ENCODE measurements around the gene GLMN. TPM values are rescaled to one million over a fixed set of nuclear protein-coding genes. Genes with fewer than 3 reads are reported as not detected.
A peak's percentile ranks its signal among the peaks of the same experiment; 100 is the strongest.

Gene GLMN, protein sequence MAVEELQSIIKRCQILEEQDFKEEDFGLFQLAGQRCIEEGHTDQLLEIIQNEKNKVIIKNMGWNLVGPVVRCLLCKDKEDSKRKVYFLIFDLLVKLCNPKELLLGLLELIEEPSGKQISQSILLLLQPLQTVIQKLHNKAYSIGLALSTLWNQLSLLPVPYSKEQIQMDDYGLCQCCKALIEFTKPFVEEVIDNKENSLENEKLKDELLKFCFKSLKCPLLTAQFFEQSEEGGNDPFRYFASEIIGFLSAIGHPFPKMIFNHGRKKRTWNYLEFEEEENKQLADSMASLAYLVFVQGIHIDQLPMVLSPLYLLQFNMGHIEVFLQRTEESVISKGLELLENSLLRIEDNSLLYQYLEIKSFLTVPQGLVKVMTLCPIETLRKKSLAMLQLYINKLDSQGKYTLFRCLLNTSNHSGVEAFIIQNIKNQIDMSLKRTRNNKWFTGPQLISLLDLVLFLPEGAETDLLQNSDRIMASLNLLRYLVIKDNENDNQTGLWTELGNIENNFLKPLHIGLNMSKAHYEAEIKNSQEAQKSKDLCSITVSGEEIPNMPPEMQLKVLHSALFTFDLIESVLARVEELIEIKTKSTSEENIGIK
- total RNA-seq = 42.6 TPM

DNA sequence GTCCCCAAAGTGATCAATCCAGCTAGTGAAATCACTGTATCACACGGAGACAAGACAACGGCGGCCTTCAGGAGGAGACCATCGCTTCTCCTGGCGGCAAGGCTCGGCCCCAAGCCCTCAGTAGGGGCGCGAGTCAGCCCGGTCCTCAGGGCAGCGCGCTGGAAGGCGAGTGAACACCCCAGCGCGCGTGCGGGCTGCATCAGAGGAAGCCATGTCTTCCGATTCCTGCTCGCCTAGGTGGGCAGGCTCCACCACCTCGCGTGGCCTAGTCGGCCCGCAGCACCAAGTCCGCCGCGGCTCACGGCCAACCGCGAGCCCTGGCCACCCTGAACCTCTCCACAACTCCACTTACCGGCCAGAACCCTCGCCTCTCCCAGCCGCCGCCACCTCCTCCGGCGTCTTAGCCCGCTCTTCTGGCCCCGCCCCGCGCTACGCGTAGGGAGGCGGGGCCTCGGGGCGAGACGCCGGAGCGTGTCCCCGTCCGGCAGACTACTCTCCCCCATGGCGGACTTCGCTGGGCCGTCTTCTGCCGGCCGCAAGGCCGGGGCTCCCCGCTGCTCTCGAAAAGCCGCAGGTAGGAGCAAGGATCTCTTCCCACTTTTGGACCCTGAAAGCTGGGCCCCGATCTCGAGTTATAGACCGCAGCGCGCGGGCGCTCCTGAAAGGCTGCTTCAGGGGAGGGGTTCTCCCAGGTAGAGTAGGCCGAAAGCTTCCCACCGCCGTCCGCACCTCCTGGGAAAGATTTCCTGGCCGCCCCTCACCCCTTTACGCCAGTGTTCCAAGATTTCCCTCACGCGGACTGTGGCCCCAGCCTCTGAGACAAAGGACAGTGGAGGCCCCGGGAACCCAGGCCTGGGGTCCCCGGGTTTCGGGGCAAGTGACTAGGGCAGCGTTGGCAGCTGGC is at the start of gene GLMN, which contains the start of gene RPAP2:
GLMN (minus strand) TSS at position 415 of the 904 bp plus-strand sequence. CDS start 988 bp downstream, outside the sequence.
RPAP2 (plus strand) TSS at position 487 of the 904 bp plus-strand sequence; CDS start at position 502, 15 bp downstream.
- DNase-seq = peak; percentile 75

- DNase-seq = no peak
Observed at GRCh38 chr1:92346866-92347640, 48.3 kb upstream of the GLMN start.

DNA sequence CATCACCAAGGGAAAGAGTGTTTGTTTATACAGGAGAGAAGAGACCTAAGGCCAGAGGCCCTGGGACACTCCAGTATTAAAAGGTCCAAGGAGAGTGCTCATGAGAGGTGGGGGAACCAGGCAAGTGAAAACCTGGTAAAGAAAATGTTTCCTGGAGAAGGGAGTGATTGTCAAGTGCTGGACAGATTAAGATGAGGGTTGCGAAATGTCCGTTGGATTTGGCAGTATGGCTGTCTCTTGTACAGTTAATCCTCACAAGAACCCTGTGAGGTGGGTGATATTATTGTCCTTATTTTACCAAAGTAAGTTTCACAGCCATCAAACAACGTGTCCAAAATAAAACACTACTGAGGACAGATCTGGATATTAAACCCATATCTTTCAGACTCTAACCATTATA is 44.3 kb upstream of the GLMN start:
- DNase-seq = no peak

GRCh38 chr1:92342401-92342800 is 43.6 kb upstream of the GLMN start:
- no peak for DNase-seq

- no peak for DNase-seq
Observed at GRCh38 chr1:92340154-92340553, 41.4 kb upstream of the GLMN start.

DNA sequence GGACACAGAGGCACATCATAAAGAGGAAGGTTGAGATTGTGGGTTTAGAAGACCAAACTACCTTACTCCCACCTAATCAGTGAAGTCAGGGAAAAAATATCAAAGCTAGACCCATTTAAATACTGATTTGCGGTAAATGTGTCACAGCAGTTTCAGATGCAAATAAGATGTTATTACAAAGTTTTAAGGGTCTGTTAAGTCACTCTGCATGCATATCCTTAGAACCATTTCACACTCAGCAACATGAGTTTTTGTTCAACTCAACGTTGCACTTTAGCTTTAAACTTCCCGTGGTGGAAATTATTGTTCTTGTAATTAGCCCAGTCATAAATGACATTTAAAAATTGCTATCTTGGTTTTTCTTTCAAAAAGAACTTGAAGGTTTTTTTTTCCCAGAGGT is 34.9 kb upstream of the GLMN start:
- DNase-seq = no peak

DNA sequence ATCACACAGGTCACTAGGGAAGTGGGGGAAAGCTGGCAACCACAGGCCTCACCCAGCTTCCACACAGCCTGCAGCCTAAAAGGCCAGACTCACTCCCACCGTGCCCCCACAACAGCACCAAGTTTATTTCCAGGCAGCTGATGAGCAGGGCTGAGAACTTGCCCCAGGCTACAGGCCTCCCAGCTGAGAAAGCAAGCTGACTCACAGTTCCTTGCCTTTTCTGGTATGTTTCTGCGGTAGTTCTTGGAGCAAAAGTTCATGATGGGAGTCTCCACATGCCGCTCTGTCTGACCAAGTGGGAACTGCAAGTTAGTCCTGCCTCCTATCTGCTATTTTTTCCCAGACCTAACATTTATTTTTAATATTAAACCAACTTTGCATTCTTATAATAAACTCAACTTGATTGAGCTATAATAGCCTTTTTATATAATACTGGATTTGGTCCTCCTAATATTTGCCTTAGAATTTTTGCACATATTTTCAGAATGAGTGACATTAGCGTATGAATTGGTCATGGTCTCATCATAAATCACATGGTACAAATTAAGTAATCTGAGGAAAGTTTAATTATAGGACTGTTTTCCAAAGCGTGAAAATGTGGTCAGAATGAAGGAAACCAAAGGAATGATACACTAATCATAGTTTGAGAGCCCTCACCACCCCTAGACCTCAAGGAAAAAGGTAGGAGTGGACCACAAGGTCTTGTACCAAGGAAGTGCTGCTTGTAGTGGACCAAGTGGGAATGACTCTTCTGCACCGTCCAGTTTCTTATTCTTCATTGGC is 30.8 kb upstream of the GLMN start:
- DNase-seq = no peak

- DNase-seq = no peak
Observed at GRCh38 chr1:92327794-92328193, 29.0 kb upstream of the GLMN start.

- no peak for DNase-seq
Observed at GRCh38 chr1:92326681-92327080, 27.9 kb upstream of the GLMN start.

DNA sequence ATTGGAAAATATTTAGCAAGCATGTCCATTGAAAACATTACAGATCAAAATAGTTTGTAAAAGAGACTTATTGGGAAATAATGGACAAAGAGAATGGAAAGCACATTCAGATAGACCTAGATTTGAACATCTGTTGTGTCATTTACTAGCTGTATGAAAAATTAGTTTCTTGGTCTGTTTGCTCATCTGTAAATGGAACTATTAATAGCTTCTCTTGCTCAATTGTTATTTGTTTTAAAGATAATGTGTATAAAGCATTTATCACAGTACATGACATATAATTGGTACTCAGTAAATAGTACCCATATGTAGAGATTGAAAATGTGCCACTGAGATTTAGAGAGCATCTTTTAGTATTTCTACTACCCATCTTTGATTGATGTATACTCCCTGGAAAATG is 26.0 kb upstream of the GLMN start:
- DNase-seq = no peak

GRCh38 chr1:92323473-92324453 is 25.0 kb upstream of the GLMN start:
- no peak for DNase-seq

GRCh38 chr1:92317836-92318493 is 19.2 kb upstream of the GLMN start:
- no peak for DNase-seq

DNA sequence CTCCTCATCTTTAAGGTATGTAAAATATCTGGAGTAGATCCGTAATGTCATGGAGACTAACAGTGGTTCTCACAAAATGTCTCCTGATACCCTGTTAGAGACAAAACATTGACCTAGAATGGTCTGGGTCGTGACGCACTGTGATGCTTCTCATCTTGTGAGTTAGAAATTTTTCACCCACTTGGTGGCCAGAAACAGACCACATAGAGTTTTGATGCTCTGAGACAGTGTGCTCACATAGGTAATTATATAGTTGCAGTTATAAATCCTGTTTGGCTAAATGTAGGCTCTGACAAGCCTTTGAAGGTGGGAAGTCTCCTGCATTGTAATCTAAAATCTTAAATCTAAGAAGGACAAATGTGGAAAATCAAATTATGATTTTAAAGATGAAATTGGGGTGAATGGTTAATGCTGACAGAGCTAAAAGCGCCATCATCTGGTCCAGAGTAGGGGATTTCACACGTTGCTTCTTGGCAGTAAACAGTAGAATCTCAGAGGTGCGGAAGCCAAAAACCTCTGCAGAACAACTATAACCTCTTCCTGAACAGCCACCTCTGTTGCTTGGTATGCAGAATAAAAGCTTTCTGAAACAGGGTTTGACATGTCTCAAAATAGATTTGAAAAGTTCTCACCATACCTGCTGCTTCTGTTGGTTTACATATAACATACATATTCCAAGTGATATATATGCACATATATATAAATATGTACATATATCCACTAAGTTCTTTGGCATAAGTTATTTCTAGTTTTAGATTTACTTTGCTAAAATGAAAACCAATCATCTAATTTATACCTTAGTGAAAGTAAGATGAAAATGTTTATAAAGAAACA is 17.2 kb upstream of the GLMN start:
- DNase-seq = no peak

DNA sequence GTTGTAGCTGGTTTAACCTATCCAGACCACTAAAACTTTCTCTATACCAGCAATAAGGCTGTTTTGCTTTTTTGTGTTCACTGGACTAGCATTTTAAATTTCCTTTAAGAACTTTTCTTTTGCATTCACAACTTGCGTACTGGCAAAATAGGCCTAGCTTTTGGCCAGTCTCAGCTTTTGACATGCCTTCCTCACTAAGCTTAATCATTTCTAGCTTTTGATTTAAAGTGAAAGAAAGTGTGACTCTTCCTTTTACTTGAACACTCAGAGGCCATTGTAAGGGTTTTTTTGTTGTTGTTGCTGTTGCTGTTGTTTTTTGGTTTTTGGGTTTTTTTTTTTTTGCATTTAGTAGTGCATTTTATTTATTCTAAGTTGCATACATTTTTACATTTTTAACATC is 15.2 kb upstream of the GLMN start:
- DNase-seq = no peak

DNA sequence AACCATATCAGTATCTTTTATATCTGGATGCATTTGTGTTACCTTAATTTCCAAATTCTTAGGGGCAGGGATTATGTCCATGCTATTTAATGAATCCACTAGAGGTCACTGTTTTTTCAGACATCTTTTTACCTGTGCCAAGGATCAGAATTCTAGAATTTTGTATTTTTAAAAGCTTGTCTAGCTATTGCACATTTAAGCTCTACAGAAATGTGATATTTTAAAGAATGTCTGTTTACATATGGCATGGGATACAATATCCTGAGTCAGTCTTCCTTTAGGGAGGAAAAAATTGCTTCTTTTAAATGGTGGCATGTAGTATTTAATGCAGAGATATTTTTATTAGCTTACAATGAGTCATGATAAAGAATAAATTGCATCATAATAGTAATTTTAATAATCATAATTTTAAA is 11.4 kb upstream of the GLMN start:
- DNase-seq = no peak

DNA sequence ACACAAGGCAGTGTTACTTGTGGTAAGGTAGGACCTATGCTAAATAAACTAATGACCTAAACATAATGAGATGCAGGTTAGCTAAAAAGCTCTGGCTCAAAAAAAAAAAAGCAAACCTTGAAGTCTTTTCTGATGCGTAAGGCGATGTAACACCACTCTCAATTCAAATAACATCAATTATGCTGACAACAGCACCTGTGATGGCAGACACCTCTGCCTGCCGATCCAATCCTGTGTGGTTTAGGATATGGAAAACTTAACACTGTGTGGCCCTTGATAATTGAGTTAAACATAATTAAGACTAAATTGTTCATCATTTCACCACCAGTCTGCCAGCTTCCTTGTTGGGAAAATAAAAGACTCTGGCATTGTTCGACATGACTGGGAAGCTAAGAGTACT is 9.2 kb upstream of the GLMN start:
- DNase-seq = no peak

DNA sequence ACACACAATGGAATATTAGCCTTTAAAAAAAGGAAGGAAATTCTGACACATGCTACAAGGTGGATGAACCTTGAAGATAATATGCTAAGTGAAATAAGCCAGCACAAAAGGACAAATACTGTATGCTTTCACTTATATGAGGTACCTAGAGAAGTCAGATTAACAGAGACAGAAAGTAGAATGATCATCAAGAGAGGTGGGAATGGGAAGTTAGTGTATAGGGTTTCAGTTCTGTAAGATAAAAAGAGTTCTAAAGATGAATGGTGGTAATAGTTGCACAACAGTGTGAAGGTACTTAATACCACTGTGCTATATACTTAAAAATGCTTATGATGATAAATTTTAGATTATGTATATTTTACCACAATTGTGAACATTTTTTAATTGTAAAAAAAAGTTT is 7.2 kb upstream of the GLMN start:
- no peak for DNase-seq

GRCh38 chr1:92301021-92301420 is 2.2 kb upstream of the GLMN start:
- DNase-seq = no peak
